Measurements from ENCODE around the gene COL27A1. TPM values are rescaled to one million over a fixed set of nuclear protein-coding genes. Genes with fewer than 3 reads are reported as not detected.

Gene COL27A1
- total and polyA plus RNA-seq, 2 experiments from 2014 or later = 10.5 to 18.0 TPM

GRCh38 chr9:114223564-114224246, 68.4 kb downstream of the COL27A1 start:
- Mint-ChIP-seq H3K4me1 (peaks cover 34% of the 10 kb centered on the region), H3K27me3 (ENCODE audit: insufficient read depth, low read depth, poor library complexity) (peaks cover 16% of the 10 kb centered on the region), H3K36me3 (ENCODE audit: low read depth) (no peaks in the 10 kb centered on the region; the same call in 2 of the 3 replicates), H3K9me3 (no peaks in the 10 kb centered on the region), H3K4me3 (no peak overlapping the region), H3K27ac (no peak overlapping the region; the same call in 1 of the 2 replicates)
- ATAC-seq (no peak), DNase-seq (ENCODE audit: low spot score) (no peak)
- no peak overlapping the region for H2AFZ ChIP-seq
- no peaks in the 10 kb centered on the region for H3K79me2 ChIP-seq (replicated peaks; ENCODE audit: insufficient read depth)
- H3K27ac ChIP-seq (ENCODE audit: low read depth) = no peak overlapping the region
- peaks cover 3% of the 10 kb centered on the region; the same call in 1 of the 2 replicates for H4K20me1 ChIP-seq (replicated peaks; ENCODE audit: insufficient read depth)
- no peaks in the 10 kb centered on the region for H3K27me3 ChIP-seq (ENCODE audit: insufficient read depth)
- no peaks in the 10 kb centered on the region for H3K9me2 ChIP-seq (ENCODE audit: insufficient read depth)
- H3K4me1 ChIP-seq (ENCODE audit: insufficient read depth) = peaks cover 16% of the 10 kb centered on the region
- no peak overlapping the region for H3K4me2 ChIP-seq
- no peaks in the 10 kb centered on the region for H3K36me3 ChIP-seq (ENCODE audit: insufficient read depth)
- H3F3A ChIP-seq (replicated peaks; ENCODE audit: low read depth) = no peaks in the 10 kb centered on the region
- no peak for TF ChIP-seq ZNF114 (CRISPR knock-in tag; IDR thresholded peaks at IDR 0.05)
- TF ChIP-seq ETS1 (IDR thresholded peaks at IDR 0.05) = no peak
- no peak for TF ChIP-seq JUNB (IDR thresholded peaks at IDR 0.05; ENCODE audit: unreplicated experiment)
- no peak for TF ChIP-seq REST (IDR thresholded peaks at IDR 0.05; ENCODE audit: unreplicated experiment)
- TF ChIP-seq EZH2phosphoT487 (IDR thresholded peaks at IDR 0.05; ENCODE audit: unreplicated experiment) = no peak
- no peak for TF ChIP-seq ZNF462 (CRISPR knock-in tag; IDR thresholded peaks at IDR 0.05)
- TF ChIP-seq CTCF (conservative IDR thresholded peaks at IDR 0.05; ENCODE audit: low read depth in 2 of 2) = no peak
- TF ChIP-seq CREB1 (CRISPR knock-in tag; IDR thresholded peaks at IDR 0.05; ENCODE audit: low read depth) = no peak
- no peak for TF ChIP-seq NANOG (IDR thresholded peaks at IDR 0.05; ENCODE audit: borderline replicate concordance)
- no peak for TF ChIP-seq EZH2 (IDR thresholded peaks at IDR 0.05; ENCODE audit: low read depth, unreplicated experiment)
- TF ChIP-seq STAT1 (IDR thresholded peaks at IDR 0.05; ENCODE audit: unreplicated experiment) = no peak
- TF ChIP-seq ZNF331 (CRISPR knock-in tag; IDR thresholded peaks at IDR 0.05; ENCODE audit: low read depth) = no peak
- no peak for TF ChIP-seq POLR2AphosphoS5 (IDR thresholded peaks at IDR 0.05; ENCODE audit: low read depth)
- H3K4me3 ChIP-seq = no peak overlapping the region

Measured in GM23338 (cell line).